ENCODE data around the gene MID2. TPM values are rescaled to one million over a fixed set of nuclear protein-coding genes. Genes with fewer than 3 reads are reported as not detected.

Gene MID2
- total RNA-seq, 8 experiments from 2014 or later, result 0.87 to 10.6 (median 5.4) TPM

DNA sequence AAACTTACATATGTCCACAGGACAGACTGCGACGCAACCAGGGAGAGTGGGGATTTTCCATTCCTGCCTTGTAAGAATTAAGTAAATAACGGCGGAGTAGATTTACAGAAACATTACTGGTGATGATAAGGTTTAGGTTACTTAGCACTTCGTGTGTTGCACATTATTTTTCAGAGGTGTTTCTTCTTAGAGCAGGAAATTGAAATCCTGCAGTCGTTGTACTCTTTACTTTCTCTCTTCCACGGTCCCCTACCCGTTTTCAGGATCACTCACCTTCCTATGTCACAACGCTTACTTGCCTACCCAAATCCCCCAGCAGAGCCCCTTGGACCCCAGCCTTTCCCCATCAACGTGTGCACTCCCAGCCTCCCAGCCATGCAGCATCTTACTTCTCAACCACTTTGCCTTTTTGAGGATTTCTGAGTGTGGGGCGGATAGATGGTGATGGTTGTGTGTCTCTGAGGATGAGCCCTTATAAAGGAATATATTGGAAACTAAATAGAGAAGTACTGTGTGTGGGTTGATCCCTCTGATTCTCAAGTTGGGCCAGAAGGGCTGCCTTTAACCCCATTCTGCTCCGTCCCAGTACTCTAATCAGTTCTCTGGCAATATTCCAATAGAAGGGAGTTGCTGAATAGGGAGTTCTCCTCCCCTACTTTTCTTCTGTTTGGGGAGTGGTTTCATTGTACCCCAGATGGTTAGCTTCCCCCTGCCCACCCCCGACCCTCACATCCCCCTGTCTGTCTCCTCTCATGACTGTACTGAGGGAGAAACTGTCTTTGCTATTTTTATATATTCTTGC lies 1.6 kb downstream of the MID2 start:
- H3K27ac ChIP-seq, result no peak overlapping the region

DNA sequence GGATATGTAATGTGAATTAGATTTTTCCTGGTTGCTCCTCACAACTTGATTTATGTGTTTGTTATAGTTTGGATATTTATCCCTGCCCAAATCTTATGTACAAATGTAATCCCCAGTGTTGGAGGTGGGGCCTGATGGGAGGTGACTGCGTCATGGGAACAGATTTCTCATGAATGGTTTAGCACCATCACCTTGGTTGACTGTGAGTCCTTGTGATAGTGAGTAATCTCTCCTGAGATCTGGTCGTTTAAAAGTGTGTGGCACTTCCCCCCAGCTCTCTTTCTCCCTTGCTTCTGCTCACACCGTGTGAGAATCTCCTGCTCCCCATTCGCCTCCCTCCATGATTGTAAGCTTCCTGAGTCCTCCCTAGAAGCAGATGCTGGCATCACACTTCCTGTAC lies 2.2 kb downstream of the MID2 start:
- Histone ChIP-seq H3K27ac (no peak overlapping the region), H3K4me3 (no peak overlapping the region), H3K4me1 (replicated peaks in 1 of 2) (peaks cover 7 to 8% of the 10 kb centered on the region in 2 donors)
- in situ Hi-C loops (cut with MboI; ENCODE audit: low pct_unique_long_range_greater_than_20kb in 2 of 9, low sequenced_read_pairs in 9 of 9, unreplicated experiment in 9 of 9), result no loop called here
- WGBS, 10 experiments, result 24 to 60% (median 47%) methylated on average over 1 to 3 of the region's 4 CpGs; no CpG with 5 or more reads in 6 of the 10 experiments
- ATAC-seq (replicated peaks in 6 of 8), result no peak

More for the DNA sequence above, 1.6 kb downstream of the MID2 start:
- in situ Hi-C loops (cut with MboI; ENCODE audit: low pct_unique_long_range_greater_than_20kb in 2 of 9, low sequenced_read_pairs in 9 of 9, unreplicated experiment in 9 of 9), result no loop called here
- H3K4me1 ChIP-seq (replicated peaks in 1 of 2), result peaks cover 7 to 8% of the 10 kb centered on the region in 2 donors
- peak overlapping the region; percentile 38 to 52 (median 51) for H3K4me3 ChIP-seq
- no peak for ATAC-seq (replicated peaks in 6 of 8)
- WGBS, 10 experiments, result 48% methylated on average over 7 to 11 of the region's 13 CpGs; no CpG with 5 or more reads in 8 of the 10 experiments

- no peak overlapping the region for H3K27ac ChIP-seq
- no peak overlapping the region for H3K4me3 ChIP-seq
- peaks cover 7 to 8% of the 10 kb centered on the region in 2 donors for H3K4me1 ChIP-seq (replicated peaks in 1 of 2)
- WGBS, 10 experiments, result 40 to 100% (median 40%) methylated on average over 1 of the region's 1 CpG; no CpG with 5 or more reads in 7 of the 10 experiments
- in situ Hi-C loops (cut with MboI; ENCODE audit: low pct_unique_long_range_greater_than_20kb in 2 of 9, low sequenced_read_pairs in 9 of 9, unreplicated experiment in 9 of 9), result no loop called here
- ATAC-seq (replicated peaks in 6 of 8), result no peak
Measured at GRCh38 chrX:107829878-107830277, 4.2 kb downstream of the MID2 start.

DNA sequence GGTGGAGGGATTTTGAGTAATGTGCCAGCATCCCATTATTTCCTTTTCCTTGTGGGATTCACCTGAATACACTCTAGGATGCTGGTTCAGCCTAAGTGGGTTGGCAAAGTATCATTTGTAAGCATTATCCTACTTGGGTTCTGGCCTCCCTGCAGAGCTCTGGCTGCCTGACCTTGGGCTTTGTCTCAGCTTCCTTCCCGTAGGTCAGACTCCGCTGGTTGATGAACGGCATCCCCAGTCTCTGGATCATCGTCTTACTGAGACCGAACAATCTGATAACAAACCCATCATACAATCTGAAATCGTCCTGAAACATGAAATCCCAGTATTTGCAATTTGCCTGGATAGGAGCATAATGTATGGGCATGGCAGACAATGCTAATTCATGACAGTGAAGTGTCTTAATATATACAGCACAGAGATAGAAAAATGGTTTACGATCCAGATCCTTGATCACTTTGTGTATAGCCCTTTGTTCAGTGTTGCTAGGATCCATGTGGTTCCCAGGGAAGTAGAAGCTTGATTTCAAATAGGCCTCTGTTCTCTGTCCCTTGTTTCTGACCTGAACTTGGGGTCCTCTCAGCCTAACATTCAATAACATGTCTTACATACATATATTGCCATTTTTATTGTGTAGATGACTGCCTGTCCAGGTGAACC lies 5.5 kb downstream of the MID2 start:
- ATAC-seq (replicated peaks in 6 of 8), result peak in 4 of 8 experiments; percentile 31 to 63 (median 37)
- no peak overlapping the region for H3K4me3 ChIP-seq
- peaks cover 7 to 8% of the 10 kb centered on the region in 2 donors for H3K4me1 ChIP-seq (replicated peaks in 1 of 2)
- WGBS, 10 experiments, result 0 to 42% methylated on average over 1 to 2 of the region's 7 CpGs; no CpG with 5 or more reads in 8 of the 10 experiments
- no peak overlapping the region for H3K27ac ChIP-seq
- in situ Hi-C loops (cut with MboI; ENCODE audit: low pct_unique_long_range_greater_than_20kb in 2 of 9, low sequenced_read_pairs in 9 of 9, unreplicated experiment in 9 of 9), result no loop called here

DNA sequence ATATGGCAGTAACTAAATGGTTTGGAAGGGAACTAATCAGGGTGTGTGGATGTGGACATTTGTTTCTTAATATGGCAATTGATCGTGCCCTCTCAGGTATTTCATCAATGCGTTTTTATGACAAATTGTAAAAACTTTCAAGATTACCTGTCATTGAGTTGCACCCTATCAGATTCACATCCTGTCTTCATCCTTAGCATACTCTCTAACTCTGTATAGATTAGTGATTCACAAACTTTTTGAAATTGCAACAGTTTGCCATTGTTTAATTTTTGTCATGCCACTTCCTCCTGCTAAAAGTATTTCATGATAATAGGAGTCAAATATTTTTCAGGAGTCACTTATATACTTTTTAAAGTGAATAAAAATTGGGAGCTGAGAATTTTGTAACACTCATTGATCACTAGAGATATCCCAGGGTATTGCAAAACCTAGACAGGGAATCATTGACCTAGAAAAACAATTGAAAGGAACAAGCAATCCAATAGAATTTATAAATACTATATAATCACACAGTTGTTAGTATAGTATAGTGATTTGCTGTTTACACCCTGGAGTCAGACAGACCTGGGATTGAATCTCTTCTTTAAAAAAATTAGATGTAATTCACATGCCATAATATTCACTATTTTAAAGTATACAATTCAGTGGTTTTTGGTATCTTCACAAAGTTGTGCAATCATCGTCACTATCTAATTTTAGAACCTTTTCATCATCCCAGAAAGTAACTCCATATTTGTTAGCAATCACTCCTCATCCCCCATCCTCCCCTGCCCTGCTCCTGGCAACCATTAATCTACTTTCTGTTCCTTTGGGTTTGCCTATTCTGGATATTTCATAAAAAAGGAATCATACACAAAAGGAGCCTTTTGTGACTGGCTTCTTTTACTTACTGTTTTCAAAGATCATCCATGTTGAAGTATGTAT lies 8.9 kb downstream of the MID2 start:
- Histone ChIP-seq H3K4me1 (replicated peaks in 1 of 2) (peaks cover 7 to 8% of the 10 kb centered on the region in 2 donors), H3K27ac (no peak overlapping the region), H3K4me3 (no peak overlapping the region)
- 42 to 100% (median 60%) methylated on average over 1 to 2 of the region's 3 CpGs; no CpG with 5 or more reads in 5 of the 10 experiments for WGBS, 10 experiments
- in situ Hi-C loops (cut with MboI; ENCODE audit: low pct_unique_long_range_greater_than_20kb in 2 of 9, low sequenced_read_pairs in 9 of 9, unreplicated experiment in 9 of 9), result no loop called here
- ATAC-seq (replicated peaks in 6 of 8), result no peak

- WGBS, 10 experiments, result 61 to 100% (median 100%) methylated on average over 1 to 2 of the region's 2 CpGs; no CpG with 5 or more reads in 6 of the 10 experiments
Measured at GRCh38 chrX:107836958-107837357, 11.3 kb downstream of the MID2 start.

GRCh38 chrX:107840971-107841370 lies 15.3 kb downstream of the MID2 start:
- WGBS, 10 experiments, result 61 to 100% methylated on average over 2 to 7 of the region's 15 CpGs; no CpG with 5 or more reads in 8 of the 10 experiments
- ATAC-seq (replicated peaks in 6 of 8), result no peak
- in situ Hi-C loops (cut with MboI; ENCODE audit: low pct_unique_long_range_greater_than_20kb in 2 of 9, low sequenced_read_pairs in 9 of 9, unreplicated experiment in 9 of 9), result no loop called here
- no peaks in the 10 kb centered on the region for H3K4me1 ChIP-seq (replicated peaks in 1 of 2)
- H3K27ac ChIP-seq, result no peak overlapping the region
- H3K4me3 ChIP-seq, result no peak overlapping the region

More at GRCh38 chrX:107836958-107837357, 11.3 kb downstream of the MID2 start:
- ATAC-seq (replicated peaks in 6 of 8), result no peak
- Histone ChIP-seq H3K4me3 (no peak overlapping the region), H3K4me1 (replicated peaks in 1 of 2) (no peaks in the 10 kb centered on the region), H3K27ac (no peak overlapping the region)
- in situ Hi-C loops (cut with MboI; ENCODE audit: low pct_unique_long_range_greater_than_20kb in 2 of 9, low sequenced_read_pairs in 9 of 9, unreplicated experiment in 9 of 9), result no loop called here

- WGBS, 10 experiments, result 54 to 100% (median 75%) methylated on average over 1 to 5 of the region's 6 CpGs; no CpG with 5 or more reads in 4 of the 10 experiments
- no peak for ATAC-seq (replicated peaks in 6 of 8)
Measured at GRCh38 chrX:107842715-107843400, 17.2 kb downstream of the MID2 start.

GRCh38 chrX:107845625-107846024 lies 20.0 kb downstream of the MID2 start:
- ATAC-seq (replicated peaks in 6 of 8), result no peak
- no peak overlapping the region for H3K4me3 ChIP-seq
- no peak overlapping the region for H3K27ac ChIP-seq
- no peaks in the 10 kb centered on the region for H3K4me1 ChIP-seq (replicated peaks in 1 of 2)
- in situ Hi-C loops (cut with MboI; ENCODE audit: low pct_unique_long_range_greater_than_20kb in 2 of 9, low sequenced_read_pairs in 9 of 9, unreplicated experiment in 9 of 9), result no loop called here
- WGBS, 10 experiments, result 60% methylated on average over 1 of the region's 1 CpG; no CpG with 5 or more reads in 9 of the 10 experiments

More at GRCh38 chrX:107842715-107843400, 17.2 kb downstream of the MID2 start:
- H3K27ac ChIP-seq, result no peak overlapping the region
- no peaks in the 10 kb centered on the region for H3K4me1 ChIP-seq (replicated peaks in 1 of 2)
- in situ Hi-C loops (cut with MboI; ENCODE audit: low pct_unique_long_range_greater_than_20kb in 2 of 9, low sequenced_read_pairs in 9 of 9, unreplicated experiment in 9 of 9), result no loop called here
- no peak overlapping the region for H3K4me3 ChIP-seq

DNA sequence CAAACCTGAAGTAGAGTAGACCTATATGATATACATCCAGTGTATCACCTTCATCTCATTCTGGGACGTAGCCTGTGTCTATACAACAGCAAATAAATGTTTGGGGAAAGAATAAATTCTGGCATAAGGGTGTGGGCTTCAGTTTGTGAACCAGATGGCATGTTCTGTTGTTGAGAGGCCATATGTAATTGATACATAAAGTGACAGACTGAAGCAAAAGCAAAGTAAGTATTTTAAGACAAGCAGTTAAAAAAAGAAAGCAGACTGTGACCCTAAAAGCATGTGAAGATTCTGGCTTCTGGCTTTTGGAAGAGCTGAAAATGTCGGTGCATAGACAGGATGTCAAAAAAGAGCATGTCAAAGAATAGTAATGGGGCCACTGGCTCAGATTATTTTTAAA lies 22.9 kb downstream of the MID2 start:
- no peak for ATAC-seq (replicated peaks in 6 of 8)
- Histone ChIP-seq H3K4me3 (no peak overlapping the region), H3K27ac (no peak overlapping the region), H3K4me1 (replicated peaks in 1 of 2) (no peaks in the 10 kb centered on the region)
- WGBS, 10 experiments, result 38 to 100% (median 53%) methylated on average over 1 to 2 of the region's 2 CpGs; no CpG with 5 or more reads in 7 of the 10 experiments
- in situ Hi-C loops (cut with MboI; ENCODE audit: low pct_unique_long_range_greater_than_20kb in 2 of 9, low sequenced_read_pairs in 9 of 9, unreplicated experiment in 9 of 9), result no loop called here

GRCh38 chrX:107849747-107850421 lies 24.2 kb downstream of the MID2 start:
- in situ Hi-C loops (cut with MboI; ENCODE audit: low pct_unique_long_range_greater_than_20kb in 2 of 9, low sequenced_read_pairs in 9 of 9, unreplicated experiment in 9 of 9), result no loop called here
- WGBS, 10 experiments, result 0 to 100% (median 71%) methylated on average over 1 to 5 of the region's 5 CpGs; no CpG with 5 or more reads in 4 of the 10 experiments
- ATAC-seq (replicated peaks in 6 of 8), result peak in 2 of 8 experiments; percentile 56 to 66

GRCh38 chrX:107850422-107850765 lies 24.7 kb downstream of the MID2 start:
- Histone ChIP-seq H3K27ac (no peak overlapping the region), H3K4me1 (replicated peaks in 1 of 2) (no peaks in the 10 kb centered on the region), H3K4me3 (no peak overlapping the region)
- peak in 1 of 8 experiments; percentile 22 for ATAC-seq (replicated peaks in 6 of 8)
- in situ Hi-C loops (cut with MboI; ENCODE audit: low pct_unique_long_range_greater_than_20kb in 2 of 9, low sequenced_read_pairs in 9 of 9, unreplicated experiment in 9 of 9), result no loop called here
- 0 to 100% (median 66%) methylated on average over 1 to 2 of the region's 2 CpGs; no CpG with 5 or more reads in 4 of the 10 experiments for WGBS, 10 experiments

More at GRCh38 chrX:107849747-107850421, 24.2 kb downstream of the MID2 start:
- Histone ChIP-seq H3K27ac (no peak overlapping the region), H3K4me3 (no peak overlapping the region), H3K4me1 (replicated peaks in 1 of 2) (no peaks in the 10 kb centered on the region)

All from motor neuron (in vitro differentiated cells).